Activated T-cell treated with anti-CD3 and anti-CD28 coated beads, Interleukin-2, amount 50 U/mL, for 24 hours (primary cell): ENCODE results near the gene ANTXR1.

ENCODE experiments used
- DNase-seq: peaks from one replicate; pipeline ENCODE4 v3.0.0-alpha.2; 2020
- H3K27ac Mint-ChIP-seq: 2 replicates; pipeline ENCODE4 v1.8.0; 2020; ENCODE audit warnings: mild to moderate bottlenecking, mixed read lengths
- H3K27me3 Mint-ChIP-seq: 2 replicates; pipeline ENCODE4 v1.8.0; 2020; ENCODE audit warnings: mixed read lengths
- H3K36me3 Mint-ChIP-seq: 2 replicates; pipeline ENCODE4 v1.8.0; 2020; ENCODE audit warnings: low read depth, mixed read lengths
- H3K4me1 Mint-ChIP-seq: 2 replicates; pipeline ENCODE4 v1.8.0; 2020; ENCODE audit warnings: low read depth, mixed read lengths
- H3K4me3 Mint-ChIP-seq: 2 replicates; pipeline ENCODE4 v1.8.0; 2020; ENCODE audit warnings: mild to moderate bottlenecking, moderate library complexity, mixed read lengths
- H3K9me3 Mint-ChIP-seq: 2 replicates; pipeline ENCODE4 v1.8.0; 2020; ENCODE audit warnings: mixed read lengths

The ANTXR1 gene

GRCh38 chr2:69083235-69083748 lies 70.3 kb downstream of the ANTXR1 start:
- peaks cover 3% of the 10 kb centered on the region for H3K4me1 Mint-ChIP-seq
- DNase-seq: no peak

GRCh38 chr2:69084492-69084891 lies 71.5 kb downstream of the ANTXR1 start:
- no peak overlapping the region for H3K27ac Mint-ChIP-seq
- H3K9me3 Mint-ChIP-seq: no peaks in the 10 kb centered on the region
- H3K4me1 Mint-ChIP-seq: peaks cover 3% of the 10 kb centered on the region
- peaks cover 52% of the 10 kb centered on the region for H3K27me3 Mint-ChIP-seq
- no peak for DNase-seq
- no peaks in the 10 kb centered on the region for H3K36me3 Mint-ChIP-seq
- no peak overlapping the region for H3K4me3 Mint-ChIP-seq

More at GRCh38 chr2:69083235-69083748, 70.3 kb downstream of the ANTXR1 start:
- Mint-ChIP-seq H3K4me3 (no peak overlapping the region), H3K27ac (no peak overlapping the region), H3K36me3 (no peaks in the 10 kb centered on the region), H3K27me3 (peaks cover 41% of the 10 kb centered on the region), H3K9me3 (no peaks in the 10 kb centered on the region)

GRCh38 chr2:69086466-69086865 lies 73.5 kb downstream of the ANTXR1 start:
- peaks cover 59% of the 10 kb centered on the region for H3K27me3 Mint-ChIP-seq
- H3K27ac Mint-ChIP-seq: no peak overlapping the region
- H3K36me3 Mint-ChIP-seq: no peaks in the 10 kb centered on the region
- no peak overlapping the region for H3K4me3 Mint-ChIP-seq
- H3K9me3 Mint-ChIP-seq: no peaks in the 10 kb centered on the region
- no peak for DNase-seq
- H3K4me1 Mint-ChIP-seq: peaks cover 3% of the 10 kb centered on the region

- Mint-ChIP-seq H3K9me3 (no peaks in the 10 kb centered on the region), H3K36me3 (no peaks in the 10 kb centered on the region), H3K4me3 (no peak overlapping the region), H3K27me3 (peaks cover 55% of the 10 kb centered on the region), H3K27ac (no peak overlapping the region), H3K4me1 (no peaks in the 10 kb centered on the region)
- no peak for DNase-seq
Measured at GRCh38 chr2:69087211-69087911, 74.4 kb downstream of the ANTXR1 start.

- peaks cover 55% of the 10 kb centered on the region for H3K27me3 Mint-ChIP-seq
- H3K27ac Mint-ChIP-seq: no peak overlapping the region
- no peaks in the 10 kb centered on the region for H3K4me1 Mint-ChIP-seq
- no peaks in the 10 kb centered on the region for H3K9me3 Mint-ChIP-seq
- no peaks in the 10 kb centered on the region for H3K36me3 Mint-ChIP-seq
- no peak overlapping the region for H3K4me3 Mint-ChIP-seq
- DNase-seq: no peak
Measured at GRCh38 chr2:69087912-69088240, 74.9 kb downstream of the ANTXR1 start.

- no peak for DNase-seq
- H3K9me3 Mint-ChIP-seq: no peaks in the 10 kb centered on the region
- no peaks in the 10 kb centered on the region for H3K36me3 Mint-ChIP-seq
- H3K27ac Mint-ChIP-seq: no peak overlapping the region
- no peaks in the 10 kb centered on the region for H3K4me1 Mint-ChIP-seq
- no peak overlapping the region for H3K4me3 Mint-ChIP-seq
- peaks cover 53% of the 10 kb centered on the region for H3K27me3 Mint-ChIP-seq
Measured at GRCh38 chr2:69088466-69088865, 75.5 kb downstream of the ANTXR1 start.

- no peaks in the 10 kb centered on the region for H3K9me3 Mint-ChIP-seq
- H3K4me1 Mint-ChIP-seq: no peaks in the 10 kb centered on the region
- DNase-seq: no peak
- H3K27ac Mint-ChIP-seq: no peak overlapping the region
- H3K4me3 Mint-ChIP-seq: no peak overlapping the region
- H3K27me3 Mint-ChIP-seq: peaks cover 51% of the 10 kb centered on the region
- H3K36me3 Mint-ChIP-seq: no peaks in the 10 kb centered on the region
Measured at GRCh38 chr2:69089266-69089665, 76.3 kb downstream of the ANTXR1 start.

- Mint-ChIP-seq H3K4me3 (no peak overlapping the region), H3K36me3 (no peaks in the 10 kb centered on the region), H3K27me3 (peaks cover 51% of the 10 kb centered on the region), H3K9me3 (no peaks in the 10 kb centered on the region), H3K27ac (no peak overlapping the region), H3K4me1 (no peaks in the 10 kb centered on the region)
- no peak for DNase-seq
Measured at GRCh38 chr2:69089998-69090397, 77.0 kb downstream of the ANTXR1 start.

- H3K36me3 Mint-ChIP-seq: no peaks in the 10 kb centered on the region
Measured at GRCh38 chr2:69090820-69091219, 77.8 kb downstream of the ANTXR1 start.

GRCh38 chr2:69092857-69093256 lies 79.9 kb downstream of the ANTXR1 start:
- Mint-ChIP-seq H3K36me3 (no peaks in the 10 kb centered on the region), H3K27me3 (peaks cover 36% of the 10 kb centered on the region), H3K27ac (no peak overlapping the region), H3K4me3 (no peak overlapping the region), H3K9me3 (no peaks in the 10 kb centered on the region), H3K4me1 (no peaks in the 10 kb centered on the region)
- no peak for DNase-seq

More at GRCh38 chr2:69090820-69091219, 77.8 kb downstream of the ANTXR1 start:
- Mint-ChIP-seq H3K9me3 (no peaks in the 10 kb centered on the region), H3K4me1 (no peaks in the 10 kb centered on the region), H3K27ac (no peak overlapping the region), H3K4me3 (no peak overlapping the region), H3K27me3 (peaks cover 54% of the 10 kb centered on the region)
- no peak for DNase-seq

GRCh38 chr2:69095305-69095704 lies 82.3 kb downstream of the ANTXR1 start:
- Mint-ChIP-seq H3K4me1 (no peaks in the 10 kb centered on the region), H3K9me3 (no peaks in the 10 kb centered on the region), H3K27ac (no peak overlapping the region), H3K4me3 (no peak overlapping the region), H3K36me3 (no peaks in the 10 kb centered on the region), H3K27me3 (peaks cover 26% of the 10 kb centered on the region)
- no peak for DNase-seq

- no peak overlapping the region for H3K27ac Mint-ChIP-seq
- H3K9me3 Mint-ChIP-seq: no peaks in the 10 kb centered on the region
- H3K36me3 Mint-ChIP-seq: no peaks in the 10 kb centered on the region
- no peak for DNase-seq
- no peaks in the 10 kb centered on the region for H3K4me1 Mint-ChIP-seq
- H3K4me3 Mint-ChIP-seq: no peak overlapping the region
- peaks cover 20% of the 10 kb centered on the region for H3K27me3 Mint-ChIP-seq
Measured at GRCh38 chr2:69096326-69097095, 83.5 kb downstream of the ANTXR1 start.

GRCh38 chr2:69097148-69097610 lies 84.2 kb downstream of the ANTXR1 start:
- no peaks in the 10 kb centered on the region for H3K9me3 Mint-ChIP-seq
- H3K27me3 Mint-ChIP-seq: peaks cover 17% of the 10 kb centered on the region
- no peaks in the 10 kb centered on the region for H3K4me1 Mint-ChIP-seq
- no peaks in the 10 kb centered on the region for H3K36me3 Mint-ChIP-seq
- no peak overlapping the region for H3K27ac Mint-ChIP-seq
- DNase-seq: no peak
- no peak overlapping the region for H3K4me3 Mint-ChIP-seq

GRCh38 chr2:69097891-69098655 lies 85.1 kb downstream of the ANTXR1 start:
- Mint-ChIP-seq H3K4me3 (no peak overlapping the region), H3K27me3 (peaks cover 19% of the 10 kb centered on the region), H3K9me3 (no peaks in the 10 kb centered on the region), H3K4me1 (no peaks in the 10 kb centered on the region), H3K27ac (no peak overlapping the region), H3K36me3 (no peaks in the 10 kb centered on the region)
- no peak for DNase-seq
